CD14-positive monocyte (primary cell): ENCODE data around the gene CAV2. TPM values are rescaled to one million over a fixed set of nuclear protein-coding genes. Genes with fewer than 3 reads are reported as not detected.

Source experiments
- DNase-seq, 3 donors: peaks; one replicate each; pipeline ENCODE4 v3.0.0-alpha.2; 2011 to 2022
- H2AFZ ChIP-seq: 2 replicates; pipeline ENCODE4 v1.6.0; 2012; ENCODE audit warnings: mild to moderate bottlenecking, low read depth, low read length, inconsistent platforms; ENCODE audit not compliant: insufficient read depth, poor library complexity, severe bottlenecking
- H3K27ac ChIP-seq, 2 donors: 1 replicate in 1 of 2; 2 replicates in 1 of 2; pipeline ENCODE4 v1.5.1; 2012 to 2013; ENCODE audit warnings: low read length in 2 of 2, control low read depth in 1 of 2, inconsistent platforms in 1 of 2, low read depth in 1 of 2, mild to moderate bottlenecking in 1 of 2
- H3K27me3 ChIP-seq, 2 donors: one replicate each; pipeline versions ENCODE4 v1.6.0 to v1.6.1; 2011 to 2013; ENCODE audit warnings: low read length in 2 of 2; ENCODE audit not compliant: control insufficient read depth in 2 of 2, insufficient read depth in 2 of 2
- H3K36me3 ChIP-seq, 2 donors: replicated peaks in 1 of 2; 1 replicate in 1 of 2; 2 replicates in 1 of 2; pipeline versions ENCODE4 v1.5.1 to v1.6.1; 2012 to 2013; ENCODE audit warnings: low read length in 2 of 2, control low read depth in 1 of 2, inconsistent platforms in 1 of 2, mild to moderate bottlenecking in 1 of 2; ENCODE audit not compliant: insufficient read depth in 2 of 2, control insufficient read depth in 1 of 2
- H3K4me1 ChIP-seq, 2 donors: 1 replicate in 1 of 2; 2 replicates in 1 of 2; pipeline versions ENCODE4 v1.5.1 to v1.6.1; 2012 to 2013; ENCODE audit warnings: low read length in 2 of 2, control low read depth in 1 of 2, inconsistent platforms in 1 of 2, mild to moderate bottlenecking in 1 of 2, moderate library complexity in 1 of 2; ENCODE audit not compliant: insufficient read depth in 2 of 2, control insufficient read depth in 1 of 2
- H3K4me2 ChIP-seq: replicated peaks from 2 replicates; pipeline ENCODE3; 2012; ENCODE audit warnings: low read length, moderate library complexity, mild to moderate bottlenecking; ENCODE audit not compliant: poor library complexity, severe bottlenecking; ENCODE audit errors: extremely low read depth
- H3K4me3 ChIP-seq, 3 experiments: fragments of 200-600 bp in 1 of 3; sonication (generic) in 1 of 3; replicated peaks in 1 of 3; 1 replicate in 2 of 3; 2 replicates in 1 of 3; pipeline ENCODE4 v1.5.1; 2011 to 2013; ENCODE audit warnings: low read length in 3 of 3, mild to moderate bottlenecking in 3 of 3, control low read depth in 2 of 3, low read depth in 2 of 3, inconsistent platforms in 1 of 3, moderate library complexity in 1 of 3
- H3K79me2 ChIP-seq: 2 replicates; pipeline ENCODE4 v1.6.0; 2012; ENCODE audit warnings: mild to moderate bottlenecking, control low read depth, inconsistent platforms, low read length, moderate library complexity; ENCODE audit not compliant: insufficient read depth
- H3K9ac ChIP-seq: 2 replicates; pipeline ENCODE4 v1.6.0; 2017; ENCODE audit warnings: low read length, mild to moderate bottlenecking; ENCODE audit not compliant: insufficient read depth, poor library complexity, severe bottlenecking
- H3K9me3 ChIP-seq, 2 donors: replicated peaks in 1 of 2; 1 replicate in 1 of 2; 2 replicates in 1 of 2; pipeline versions ENCODE4 v1.5.1 to v1.6.1; 2012 to 2013; ENCODE audit warnings: low read length in 2 of 2, control low read depth in 1 of 2; ENCODE audit not compliant: control insufficient read depth in 1 of 2, insufficient read depth in 1 of 2
- H4K20me1 ChIP-seq: 2 replicates; pipeline ENCODE4 v1.6.0; 2012; ENCODE audit warnings: mild to moderate bottlenecking, low read length, control low read depth, moderate library complexity; ENCODE audit not compliant: insufficient read depth
- H3K27ac Mint-ChIP-seq, 7 donors: one replicate each; pipeline ENCODE4 v1.8.0; 2020; ENCODE audit warnings: mild to moderate bottlenecking in 7 of 7, mixed read lengths in 7 of 7, moderate library complexity in 6 of 7, inconsistent platforms in 2 of 7
- H3K27me3 Mint-ChIP-seq, 3 donors: one replicate each; pipeline ENCODE4 v1.8.0; 2021 to 2022; ENCODE audit warnings: low read depth in 3 of 3, mild to moderate bottlenecking in 3 of 3, mixed read lengths in 3 of 3, moderate library complexity in 3 of 3, inconsistent platforms in 1 of 3
- H3K36me3 Mint-ChIP-seq, 2 donors: one replicate each; pipeline ENCODE4 v1.8.0; 2020; ENCODE audit warnings: mixed read lengths in 2 of 2, inconsistent platforms in 1 of 2, mild to moderate bottlenecking in 1 of 2
- H3K4me1 Mint-ChIP-seq: one replicate; pipeline ENCODE4 v1.8.0; 2020; ENCODE audit warnings: mild to moderate bottlenecking, mixed read lengths
- H3K4me3 Mint-ChIP-seq, 2 donors: one replicate each; pipeline ENCODE4 v1.8.0; 2020; ENCODE audit warnings: mild to moderate bottlenecking in 2 of 2, mixed read lengths in 2 of 2, moderate library complexity in 1 of 2
- H3K9me3 Mint-ChIP-seq, 7 donors: one replicate each; pipeline ENCODE4 v1.8.0; 2020 to 2022; ENCODE audit warnings: mixed read lengths in 7 of 7, mild to moderate bottlenecking in 6 of 7, moderate library complexity in 6 of 7, inconsistent platforms in 2 of 7
- WGBS: methylation state at CpG from one replicate; pipeline ENCODE4 v1.1.5; 2013; ENCODE audit warnings: missing lambda C conversion rate; ENCODE audit not compliant: insufficient coverage; 5-methylcytosine and 5-hydroxymethylcytosine counted together
- intact Hi-C, 2 donors: fragments of 100-400 bp; cut with micrococcal nuclease; formaldehyde crosslinking; loops; one replicate each; pipeline versions ENCODE4 v1.15.0 to v1.15.1; 2023
- polyA plus RNA-seq, 3 donors: library from polyadenylated mRNA; depleted of rRNA in 1 of 3; unstranded in 2 of 3; stranded (reverse) in 1 of 3; fragments of 300-500 nt in 2 of 3; fragments of >200 nt in 1 of 3; fragmentation: Illumina TruSeq in 2 of 3; gene quantifications; 1 replicate in 2 of 3; 2 replicates in 1 of 3; pipeline ENCODE4 v1.2.3, GENCODE V29; 2012 to 2021
- TF ChIP-seq, protein P1 (sequence below): fragments of 200-600 bp; IDR thresholded peaks from one replicate; pipeline ENCODE4 v1.8.0; 2022; ENCODE audit warnings: antibody characterized with exemption, mild to moderate bottlenecking

CAV2 gene
- polyA plus RNA-seq, 3 donors = 0.19 TPM; not detected in 2

DNA sequence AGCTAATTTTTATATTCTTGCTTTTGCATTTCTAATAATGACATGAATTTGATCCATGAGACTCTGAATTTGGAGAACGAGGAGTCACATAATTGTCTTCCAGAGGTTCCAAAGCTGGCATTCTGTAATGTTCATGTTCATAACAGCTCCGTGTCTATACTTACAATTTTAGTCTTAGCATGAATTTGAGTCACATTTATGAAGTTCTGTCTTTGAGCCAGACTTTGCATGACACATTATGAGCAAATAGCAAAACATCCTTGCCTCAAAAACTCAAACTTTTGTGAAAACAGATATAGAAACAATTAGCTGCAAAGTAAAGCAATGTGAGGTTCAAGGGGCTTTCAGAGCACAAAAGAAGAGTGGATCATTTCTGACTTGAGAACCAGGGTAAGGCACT is 44.5 kb upstream of the CAV2 start:
- Mint-ChIP-seq H3K4me1 (no peaks in the 10 kb centered on the region), H3K27me3 (peaks cover 0 to 3% (median 2%) of the 10 kb centered on the region in 3 donors), H3K27ac (no peak overlapping the region), H3K36me3 (no peaks in the 10 kb centered on the region), H3K9me3 (peaks cover 0 to 1% (median 0%) of the 10 kb centered on the region in 7 donors), H3K4me3 (no peak overlapping the region)
- Histone ChIP-seq H3K36me3 (no peaks in the 10 kb centered on the region), H3K27ac (no peak overlapping the region), H3K9me3 (no peaks in the 10 kb centered on the region), H3K4me1 (no peaks in the 10 kb centered on the region), H3K27me3 (no peaks in the 10 kb centered on the region), H3K4me2 (no peak overlapping the region), H3K79me2 (no peaks in the 10 kb centered on the region), H4K20me1 (no peaks in the 10 kb centered on the region), H3K9ac (no peak overlapping the region), H2AFZ (no peak overlapping the region), H3K4me3 (no peak overlapping the region)
- TF ChIP-seq, protein P1, sequence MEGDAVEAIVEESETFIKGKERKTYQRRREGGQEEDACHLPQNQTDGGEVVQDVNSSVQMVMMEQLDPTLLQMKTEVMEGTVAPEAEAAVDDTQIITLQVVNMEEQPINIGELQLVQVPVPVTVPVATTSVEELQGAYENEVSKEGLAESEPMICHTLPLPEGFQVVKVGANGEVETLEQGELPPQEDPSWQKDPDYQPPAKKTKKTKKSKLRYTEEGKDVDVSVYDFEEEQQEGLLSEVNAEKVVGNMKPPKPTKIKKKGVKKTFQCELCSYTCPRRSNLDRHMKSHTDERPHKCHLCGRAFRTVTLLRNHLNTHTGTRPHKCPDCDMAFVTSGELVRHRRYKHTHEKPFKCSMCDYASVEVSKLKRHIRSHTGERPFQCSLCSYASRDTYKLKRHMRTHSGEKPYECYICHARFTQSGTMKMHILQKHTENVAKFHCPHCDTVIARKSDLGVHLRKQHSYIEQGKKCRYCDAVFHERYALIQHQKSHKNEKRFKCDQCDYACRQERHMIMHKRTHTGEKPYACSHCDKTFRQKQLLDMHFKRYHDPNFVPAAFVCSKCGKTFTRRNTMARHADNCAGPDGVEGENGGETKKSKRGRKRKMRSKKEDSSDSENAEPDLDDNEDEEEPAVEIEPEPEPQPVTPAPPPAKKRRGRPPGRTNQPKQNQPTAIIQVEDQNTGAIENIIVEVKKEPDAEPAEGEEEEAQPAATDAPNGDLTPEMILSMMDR = no peak
- DNase-seq = no peak
- intact Hi-C loops = no loop called here
- 100% methylated on average over 1 of the region's 2 CpGs for WGBS

DNA sequence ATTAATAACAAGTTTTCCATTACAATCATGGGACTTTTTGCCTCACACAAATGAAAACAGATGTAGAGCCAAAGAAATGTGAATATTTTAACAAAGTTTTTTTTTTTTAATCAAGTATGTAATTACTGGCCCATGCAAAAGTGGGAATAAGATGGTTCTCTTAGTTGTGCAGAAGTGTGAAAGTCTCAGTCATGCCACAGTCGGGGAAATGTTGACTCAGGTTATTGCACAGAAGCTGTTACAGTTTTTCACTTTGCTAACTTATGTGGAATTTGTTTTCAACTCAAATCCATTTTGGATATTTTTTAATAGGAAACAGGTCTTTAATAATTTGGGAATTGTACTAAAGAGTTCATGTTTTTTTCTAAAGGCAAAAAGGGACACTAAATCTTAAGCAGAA is 44.0 kb upstream of the CAV2 start:
- no peak overlapping the region for H3K4me3 ChIP-seq
- H3K79me2 ChIP-seq = no peaks in the 10 kb centered on the region
- intact Hi-C loops = no loop called here
- 80% methylated on average over 1 of the region's 1 CpG for WGBS
- H3K27me3 Mint-ChIP-seq = peaks cover 0 to 3% (median 2%) of the 10 kb centered on the region in 3 donors
- peaks cover 0 to 1% (median 0%) of the 10 kb centered on the region in 7 donors for H3K9me3 Mint-ChIP-seq
- H3K27ac Mint-ChIP-seq = no peak overlapping the region
- TF ChIP-seq, protein P1 = no peak
- H3K4me1 Mint-ChIP-seq = no peaks in the 10 kb centered on the region
- no peak overlapping the region for H3K4me3 Mint-ChIP-seq
- H3K36me3 ChIP-seq = no peaks in the 10 kb centered on the region
- H3K4me1 ChIP-seq = no peaks in the 10 kb centered on the region
- no peak for DNase-seq
- no peaks in the 10 kb centered on the region for H3K9me3 ChIP-seq
- no peaks in the 10 kb centered on the region for H3K36me3 Mint-ChIP-seq
- H3K9ac ChIP-seq = no peak overlapping the region
- H2AFZ ChIP-seq = no peak overlapping the region
- no peak overlapping the region for H3K4me2 ChIP-seq
- H3K27ac ChIP-seq = no peak overlapping the region
- H4K20me1 ChIP-seq = no peaks in the 10 kb centered on the region
- H3K27me3 ChIP-seq = no peaks in the 10 kb centered on the region
